NOMO-1 (cell line): ENCODE data around the gene ADH5.
"Not testable (repeated sequence)": the region's sequence is repeated elsewhere in the genome, so short reads cannot be mapped to it uniquely, and the experiment has no call there.

ENCODE experiments used
- DNase-seq, 2 experiments: peaks; one replicate each; lab custom pipeline; 2025; ENCODE audit not compliant: unreplicated experiment in 2 of 2; lab: John Stamatoyannopoulos, UW

The ADH5 gene

GRCh38 chr4:99038213-99038612 lies 50.4 kb downstream of the ADH5 start:
- DNase-seq, result no peak

DNA sequence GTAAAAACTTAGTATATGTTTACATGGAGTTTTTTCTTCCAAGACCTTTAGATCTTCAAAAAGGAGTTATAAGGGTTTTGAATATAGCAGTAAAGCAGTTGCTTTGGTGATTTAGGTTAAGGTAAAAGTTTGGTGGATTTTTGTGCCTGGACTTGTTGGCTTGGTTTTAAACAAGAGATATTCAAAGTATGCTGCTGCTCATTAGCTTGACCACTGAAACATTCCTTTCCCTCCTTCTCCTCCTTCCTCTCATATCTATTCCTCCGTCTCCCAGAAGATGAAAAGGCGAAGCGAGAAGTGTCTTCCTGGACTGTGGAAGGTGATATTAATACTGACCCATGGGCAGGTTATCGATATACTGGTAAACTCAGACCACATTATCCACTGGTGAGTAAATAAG lies 54.6 kb downstream of the ADH5 start:
- no peak for DNase-seq

- DNase-seq, result no peak
Measured at GRCh38 chr4:99029852-99030251, 58.7 kb downstream of the ADH5 start.

DNA sequence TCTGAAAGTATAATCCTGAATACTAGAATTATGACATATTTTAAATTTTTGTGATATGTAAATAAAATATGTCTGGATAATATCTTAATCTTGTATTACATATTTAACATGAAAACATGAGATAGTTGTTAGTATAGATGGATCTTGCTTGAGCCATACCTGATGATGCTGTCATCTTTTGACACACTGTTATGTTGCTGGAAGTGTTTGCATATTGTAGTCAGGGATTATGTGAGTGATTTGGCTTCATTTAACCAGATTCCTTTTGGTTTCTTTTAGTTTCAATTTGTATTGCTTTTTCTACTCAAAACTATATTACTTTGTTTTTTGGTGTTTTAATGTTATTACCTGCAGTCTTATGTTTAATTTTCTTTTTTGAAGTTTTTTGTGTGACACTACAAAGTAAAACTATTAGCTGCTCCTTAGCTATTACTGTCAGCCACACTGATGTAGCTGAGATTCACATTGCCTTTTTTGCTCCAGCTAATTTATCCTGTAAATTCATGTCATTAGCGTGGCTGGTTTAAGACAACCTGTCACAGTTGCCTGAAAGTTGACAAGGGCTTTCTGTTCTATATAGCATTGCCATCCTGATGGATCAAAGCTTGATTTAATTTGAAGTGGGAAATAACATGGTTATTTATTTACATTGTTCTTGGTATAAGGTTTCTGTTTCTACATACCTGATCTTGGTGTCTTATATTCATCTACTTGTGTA lies 59.4 kb downstream of the ADH5 start:
- DNase-seq, result no peak

- no peak for DNase-seq
Measured at GRCh38 chr4:99028187-99028586, 60.4 kb downstream of the ADH5 start.

GRCh38 chr4:99027304-99027703 lies 61.3 kb downstream of the ADH5 start:
- no peak for DNase-seq

- no peak for DNase-seq
Measured at GRCh38 chr4:99025506-99025905, 63.1 kb downstream of the ADH5 start.

- DNase-seq, result no peak
Measured at GRCh38 chr4:99024481-99025275, 63.9 kb downstream of the ADH5 start.

GRCh38 chr4:99023800-99024251 lies 64.8 kb downstream of the ADH5 start:
- not testable (repeated sequence) for DNase-seq

- DNase-seq, result no peak
Measured at GRCh38 chr4:99022566-99022965, 66.0 kb downstream of the ADH5 start.

DNA sequence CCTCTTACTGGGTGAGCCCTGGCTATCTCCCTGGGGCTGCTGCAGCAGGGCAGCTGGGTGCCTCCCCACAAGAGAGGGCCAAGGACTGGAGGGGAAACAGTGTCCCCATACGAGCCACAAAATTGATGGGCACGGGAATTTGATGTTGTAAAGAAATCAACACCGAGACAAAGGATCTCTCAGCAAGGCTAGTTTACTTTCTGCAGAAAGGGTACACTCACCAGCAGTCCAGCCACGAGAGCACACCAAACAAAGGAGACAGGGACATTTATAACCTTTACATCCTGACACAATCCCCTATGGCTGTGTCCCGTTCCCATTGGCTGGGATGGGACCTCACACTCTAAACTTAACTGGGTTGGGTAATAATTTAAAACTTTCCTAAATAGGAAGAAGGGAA lies 67.2 kb downstream of the ADH5 start:
- no peak for DNase-seq
